ENCODE data around the gene PRTFDC1.

- TF ChIP-seq EZH2 (optimal IDR thresholded peaks at IDR 0.05; ENCODE audit: low read depth, low read length) (no peak), CTCF (IDR thresholded peaks at IDR 0.05; ENCODE audit: low read length) (no peak), EZH2phosphoT487 (IDR thresholded peaks at IDR 0.05; ENCODE audit: low read length) (no peak)
Measured at GRCh38 chr10:24871011-24871935, 81.1 kb downstream of the PRTFDC1 start.
